NCI-H2081 treated with DMSO at 0.1 percent for 48 hours (cell line): ENCODE results near the gene RELN.
"Not testable (repeated sequence)": the region's sequence is repeated elsewhere in the genome, so short reads cannot be mapped to it uniquely, and the experiment has no call there.

Experiments
- DNase-seq: peaks from one replicate; lab custom pipeline; 2025; lab: John Stamatoyannopoulos, UW

The RELN gene

DNA sequence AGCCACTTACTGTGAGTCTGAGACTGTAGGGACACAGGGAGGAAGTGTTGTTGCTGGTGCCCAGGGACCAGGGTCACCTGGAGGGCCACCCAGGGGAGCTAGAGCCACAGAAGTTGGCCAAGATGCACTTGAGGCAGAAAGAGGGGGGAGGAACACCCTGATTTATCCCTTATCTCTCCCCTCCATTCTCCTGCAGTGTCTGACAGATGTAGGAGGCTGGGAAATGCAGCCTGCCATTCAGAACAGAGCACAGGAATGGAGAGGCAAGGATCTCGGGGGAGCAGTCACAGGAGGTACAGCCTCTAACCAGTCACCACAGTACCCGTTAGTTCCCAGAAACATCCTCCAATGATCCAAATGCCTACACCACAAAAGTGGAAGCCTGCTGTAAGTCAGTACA is 425.0 kb downstream of the RELN start:
- no peak for DNase-seq

DNA sequence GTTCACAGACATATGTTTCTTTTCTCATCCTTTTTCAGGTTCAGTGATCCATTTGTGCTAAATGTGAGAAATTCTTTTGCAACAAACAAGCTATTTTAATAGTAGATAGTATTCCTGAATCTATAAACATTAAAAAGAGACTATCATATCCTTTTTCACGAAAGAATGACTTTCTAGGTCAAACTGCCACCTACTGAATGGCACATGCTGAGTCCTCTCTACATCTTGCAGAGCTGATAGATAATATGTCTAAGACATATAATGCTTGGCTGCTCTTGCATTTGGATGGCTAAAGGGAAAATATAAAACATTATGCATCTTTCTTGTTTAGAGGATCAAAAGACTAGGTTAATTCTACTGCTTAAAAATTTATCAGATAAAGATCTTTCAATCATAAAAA is 429.3 kb downstream of the RELN start:
- no peak for DNase-seq

DNA sequence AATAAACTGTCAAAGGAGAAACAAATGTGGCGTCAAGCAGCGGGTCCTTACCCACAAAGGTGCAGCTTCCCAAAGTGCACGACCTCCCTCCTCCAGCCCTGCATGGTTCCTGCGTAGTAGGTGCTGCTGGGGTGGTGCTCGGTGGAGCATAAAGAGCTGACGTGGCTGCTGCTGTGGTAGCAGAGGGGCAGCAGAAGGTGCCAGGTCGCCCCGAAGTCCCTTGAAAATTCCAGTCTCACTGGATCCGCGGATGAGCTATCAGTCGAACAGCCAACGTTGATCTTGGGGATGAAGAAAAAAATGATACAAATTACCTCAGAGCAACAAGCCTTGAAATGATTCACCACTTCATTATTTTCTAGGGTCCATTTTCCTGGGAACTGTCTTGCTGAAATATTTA is 438.4 kb downstream of the RELN start:
- DNase-seq, result no peak

DNA sequence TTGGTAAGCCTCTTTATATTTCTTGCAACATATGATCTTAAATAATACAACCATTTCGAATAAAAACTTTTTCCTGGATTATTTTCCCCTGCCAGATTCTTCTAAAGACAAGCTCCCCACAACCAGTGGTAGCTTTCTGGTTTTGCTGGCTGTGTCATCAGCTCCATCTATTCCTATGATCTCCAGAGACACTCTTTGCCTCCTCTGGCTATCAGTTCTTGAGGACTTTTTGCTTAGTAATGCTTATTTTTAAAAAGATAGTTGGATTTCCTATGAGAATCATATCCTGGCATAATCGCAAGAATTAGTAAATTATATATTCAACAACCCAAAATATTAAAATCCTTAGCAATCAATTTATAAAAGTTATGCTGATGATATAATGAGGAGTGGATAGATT is 439.7 kb downstream of the RELN start:
- DNase-seq, result no peak

DNA sequence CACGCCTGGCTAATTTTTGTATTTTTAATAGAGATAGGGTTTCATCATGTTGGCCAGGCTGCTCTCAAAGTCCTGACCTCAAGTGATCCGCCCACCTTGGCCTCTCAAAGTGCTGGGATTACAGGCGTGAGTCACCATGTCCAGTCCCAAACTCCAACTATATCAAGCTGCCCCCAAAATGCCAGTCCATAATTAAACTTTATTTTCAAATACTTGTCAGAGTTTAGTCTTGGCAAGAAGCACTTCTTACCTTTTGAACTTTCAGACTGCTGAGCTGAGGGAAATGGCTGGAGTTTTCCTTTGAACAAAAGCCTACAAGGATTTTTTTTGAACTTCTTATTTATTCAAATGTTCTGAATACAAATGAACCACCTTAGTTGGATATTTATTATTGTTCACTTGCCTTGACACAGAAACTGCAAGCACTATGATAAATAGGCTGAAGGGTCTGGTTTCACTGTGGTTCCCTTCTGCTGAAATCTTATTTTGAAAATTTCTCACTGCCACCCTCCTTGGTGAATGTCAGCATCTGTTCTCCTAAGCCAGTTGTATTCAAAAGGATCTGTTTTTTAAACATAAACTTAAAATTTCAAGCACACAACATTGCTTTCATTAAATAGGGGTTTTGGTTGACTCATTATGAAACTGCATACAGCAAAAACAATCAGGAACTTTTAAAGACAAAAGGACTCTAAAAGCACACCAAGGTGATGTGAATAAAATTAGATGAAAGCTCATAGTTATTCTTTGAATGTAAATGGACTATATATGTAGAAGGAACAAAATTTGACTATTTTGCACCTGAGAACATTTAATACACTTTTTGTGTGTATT is 441.8 kb downstream of the RELN start:
- no peak for DNase-seq

DNA sequence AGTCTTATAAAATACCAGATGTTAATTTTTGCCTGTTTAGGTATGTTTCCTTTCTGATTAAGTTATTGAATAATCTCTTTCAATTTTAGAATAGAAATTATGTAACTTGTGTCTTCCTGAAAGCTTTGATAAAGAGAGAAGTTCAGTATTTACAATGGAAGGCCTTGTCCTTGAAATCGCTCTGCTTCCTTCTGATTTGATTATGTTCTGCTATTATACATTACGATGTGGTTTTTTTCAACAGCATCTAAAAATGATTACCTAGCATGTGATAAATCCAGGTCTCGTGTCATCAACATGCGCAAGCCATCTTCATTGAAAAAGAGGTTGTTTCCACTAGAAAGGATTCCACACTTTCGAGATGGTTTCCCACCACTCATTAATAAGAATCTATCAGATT is 447.0 kb downstream of the RELN start:
- DNase-seq, result no peak

DNA sequence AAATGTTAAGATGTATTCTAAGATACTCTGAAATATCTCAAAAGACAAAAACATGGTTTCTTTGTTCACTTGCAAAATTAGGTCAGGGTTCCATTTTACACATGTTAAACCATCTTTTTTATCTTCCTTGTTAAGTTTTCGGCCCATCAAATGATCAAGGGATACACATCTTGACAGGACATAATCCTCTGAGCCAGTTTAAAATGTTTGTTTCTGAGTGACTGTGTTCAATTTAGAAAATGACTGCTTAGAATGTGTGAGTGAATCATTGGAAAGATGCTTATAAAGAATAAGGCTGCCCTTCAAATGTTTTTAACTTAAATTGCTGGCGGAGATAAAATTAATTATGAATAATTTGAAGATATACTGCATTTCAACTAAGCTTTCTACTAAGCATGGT is 447.5 kb downstream of the RELN start:
- no peak for DNase-seq

DNA sequence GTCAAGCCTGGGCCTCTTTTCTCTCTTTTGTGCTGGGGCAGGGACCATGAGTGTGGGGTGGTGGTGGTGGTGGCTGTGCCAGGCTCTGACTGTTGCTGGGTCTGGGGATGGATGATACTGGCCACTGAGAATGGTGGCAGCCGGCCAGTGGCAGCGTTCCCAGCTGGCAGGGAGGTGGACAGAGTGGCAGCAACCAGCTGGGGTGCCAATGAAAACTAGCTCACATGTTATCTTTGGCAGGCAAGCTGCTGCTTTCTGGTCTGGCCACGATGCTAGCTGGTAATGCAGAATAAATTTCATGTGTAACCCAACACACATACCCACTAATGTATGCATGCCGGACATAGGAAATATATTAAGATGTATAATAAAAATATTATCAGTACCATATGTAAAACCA is 448.4 kb downstream of the RELN start:
- no peak for DNase-seq

DNA sequence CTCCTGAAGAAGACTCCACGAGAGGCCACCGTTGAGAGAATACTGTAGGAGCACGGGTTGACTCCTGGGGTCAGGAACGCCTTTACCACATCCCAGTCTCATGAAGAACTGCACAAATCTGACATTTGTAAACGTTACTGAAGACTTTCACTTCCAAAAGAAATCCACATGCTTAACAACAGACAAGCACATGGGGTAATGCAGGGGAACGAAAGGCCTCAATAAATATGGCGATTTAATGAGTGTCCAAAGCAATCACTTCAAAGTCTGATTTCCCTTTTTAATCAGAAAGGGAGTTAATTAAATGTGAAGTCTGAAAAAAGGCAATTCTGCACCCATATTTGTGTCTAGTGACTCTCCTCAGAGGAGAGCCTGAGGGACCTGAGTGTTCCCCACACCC is 449.1 kb downstream of the RELN start:
- no peak for DNase-seq

DNA sequence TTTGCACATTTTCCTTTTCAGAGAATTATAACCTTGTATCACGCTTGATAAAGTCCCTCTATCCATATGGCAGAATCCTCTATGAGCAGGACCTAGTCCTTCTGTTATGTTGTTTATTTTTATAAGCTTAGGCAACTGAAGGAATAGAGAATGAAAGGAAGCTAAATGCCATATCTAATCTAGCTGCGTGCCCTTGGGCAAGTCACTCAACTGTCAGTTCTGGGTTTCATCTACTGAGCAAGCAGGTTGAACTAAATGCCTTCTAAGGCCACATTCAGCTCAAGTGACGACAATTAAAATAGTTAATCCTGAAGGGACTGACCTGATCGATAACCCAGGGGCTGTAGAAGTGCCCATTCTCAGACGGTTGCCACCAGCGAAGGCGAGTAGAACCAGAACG is 449.6 kb downstream of the RELN start:
- no peak for DNase-seq

DNA sequence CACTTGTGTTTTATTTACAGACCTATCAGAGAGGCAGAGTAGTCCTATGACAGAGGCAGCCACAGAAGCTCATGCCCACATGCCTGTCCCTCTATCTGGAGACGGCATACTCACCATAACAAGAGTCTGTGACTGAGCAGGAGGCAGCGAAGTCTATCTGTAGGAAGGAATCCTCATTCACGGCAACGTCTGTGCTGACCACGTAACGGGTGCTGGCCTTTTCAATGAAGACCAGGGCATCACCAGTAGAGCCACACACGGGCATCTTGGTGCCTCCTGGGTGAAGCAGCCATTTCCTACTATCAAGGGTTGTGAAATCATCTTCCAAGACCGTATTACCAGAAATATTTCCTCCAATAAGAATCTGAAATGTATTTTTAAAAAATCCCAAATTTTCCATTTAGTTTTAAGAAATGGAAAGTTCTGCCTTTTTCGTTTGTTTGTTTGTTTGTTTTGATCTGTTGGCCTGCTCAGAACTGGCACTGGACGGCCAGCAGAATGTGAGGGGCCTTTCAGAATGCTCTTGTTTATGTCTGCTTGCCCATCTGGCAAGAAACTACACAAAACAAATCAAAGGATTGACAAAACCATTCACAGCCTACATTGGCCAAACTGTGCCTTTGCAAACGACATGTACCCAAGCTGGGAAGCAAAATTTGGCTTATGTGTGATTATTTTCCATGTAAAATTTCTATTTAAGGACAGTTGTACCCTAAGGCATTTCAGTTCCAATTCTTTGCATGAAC is 450.3 kb downstream of the RELN start:
- no peak for DNase-seq

DNA sequence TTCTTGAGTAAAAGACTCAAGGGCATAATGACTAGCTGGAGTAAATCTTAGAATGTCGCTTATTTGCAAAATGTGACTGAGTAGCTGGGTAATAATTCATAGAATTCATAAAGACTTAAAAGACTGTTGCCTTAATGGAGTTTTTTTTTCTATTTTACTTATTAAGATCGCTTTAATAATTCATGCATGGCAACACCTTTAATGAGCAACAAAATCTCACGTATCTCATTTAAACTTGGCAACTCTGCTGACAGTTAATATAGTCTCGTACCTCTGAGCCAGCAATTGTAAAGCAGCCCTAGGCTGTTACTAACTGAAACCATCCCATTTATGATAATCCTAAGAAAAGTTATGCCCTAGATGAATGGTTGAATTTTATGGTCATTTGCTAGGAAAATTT is 455.7 kb downstream of the RELN start:
- DNase-seq, result no peak

DNA sequence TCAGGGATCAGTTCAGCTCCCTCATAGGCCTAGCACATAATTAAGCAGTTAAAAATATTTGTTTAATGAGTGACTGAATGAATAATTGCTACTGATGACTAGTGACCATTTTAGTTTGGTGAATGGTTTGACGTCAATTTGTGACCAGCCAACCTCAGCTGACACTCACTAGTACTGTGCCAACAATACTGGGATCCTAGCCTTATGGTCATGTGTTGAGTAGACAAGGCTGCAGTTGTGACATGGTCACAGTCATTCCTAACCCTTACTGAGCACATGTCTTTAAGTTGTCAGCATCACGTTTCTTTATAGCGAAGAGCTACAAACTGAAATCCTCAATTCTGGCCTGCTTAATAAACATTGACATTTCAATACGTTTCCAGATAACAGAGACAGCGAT is 456.5 kb downstream of the RELN start:
- DNase-seq, result no peak

DNA sequence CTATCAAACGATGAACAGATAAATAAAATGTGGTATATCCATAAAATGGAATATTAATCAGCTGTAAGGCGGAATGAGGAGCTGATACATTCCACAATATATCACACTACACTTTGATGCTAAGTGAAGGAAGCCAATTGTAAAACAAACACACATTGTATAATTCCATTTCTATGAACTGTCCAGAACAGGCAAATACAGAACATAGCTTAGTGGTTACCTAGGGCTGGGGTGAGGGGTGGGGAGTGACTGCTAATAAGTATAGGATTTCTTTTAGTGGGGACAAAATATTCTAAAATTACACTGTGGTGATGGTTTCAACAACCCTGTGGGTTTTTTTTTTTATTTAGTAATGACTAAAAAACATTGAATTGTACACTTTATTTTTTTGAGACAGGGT is 461.3 kb downstream of the RELN start:
- DNase-seq, result no peak

DNA sequence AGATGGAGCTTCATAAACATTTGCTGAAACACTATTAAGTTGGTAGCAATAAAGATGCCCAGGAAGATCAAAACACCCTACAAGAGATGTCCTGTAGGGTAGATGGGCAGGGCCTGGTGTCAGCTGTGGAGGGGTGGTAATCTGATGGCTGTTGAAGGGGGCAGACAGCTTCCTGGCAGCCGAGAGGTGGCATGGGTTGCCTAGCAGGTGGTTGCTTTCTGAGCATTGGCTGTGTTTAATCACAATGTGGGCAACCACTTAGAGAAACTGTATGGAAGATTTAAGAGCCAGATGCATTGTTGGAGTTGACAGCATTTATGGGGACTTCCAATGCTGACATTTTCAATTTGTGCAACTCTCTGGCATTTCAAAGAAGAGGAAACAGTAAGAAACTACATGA is 463.5 kb downstream of the RELN start:
- no peak for DNase-seq

DNA sequence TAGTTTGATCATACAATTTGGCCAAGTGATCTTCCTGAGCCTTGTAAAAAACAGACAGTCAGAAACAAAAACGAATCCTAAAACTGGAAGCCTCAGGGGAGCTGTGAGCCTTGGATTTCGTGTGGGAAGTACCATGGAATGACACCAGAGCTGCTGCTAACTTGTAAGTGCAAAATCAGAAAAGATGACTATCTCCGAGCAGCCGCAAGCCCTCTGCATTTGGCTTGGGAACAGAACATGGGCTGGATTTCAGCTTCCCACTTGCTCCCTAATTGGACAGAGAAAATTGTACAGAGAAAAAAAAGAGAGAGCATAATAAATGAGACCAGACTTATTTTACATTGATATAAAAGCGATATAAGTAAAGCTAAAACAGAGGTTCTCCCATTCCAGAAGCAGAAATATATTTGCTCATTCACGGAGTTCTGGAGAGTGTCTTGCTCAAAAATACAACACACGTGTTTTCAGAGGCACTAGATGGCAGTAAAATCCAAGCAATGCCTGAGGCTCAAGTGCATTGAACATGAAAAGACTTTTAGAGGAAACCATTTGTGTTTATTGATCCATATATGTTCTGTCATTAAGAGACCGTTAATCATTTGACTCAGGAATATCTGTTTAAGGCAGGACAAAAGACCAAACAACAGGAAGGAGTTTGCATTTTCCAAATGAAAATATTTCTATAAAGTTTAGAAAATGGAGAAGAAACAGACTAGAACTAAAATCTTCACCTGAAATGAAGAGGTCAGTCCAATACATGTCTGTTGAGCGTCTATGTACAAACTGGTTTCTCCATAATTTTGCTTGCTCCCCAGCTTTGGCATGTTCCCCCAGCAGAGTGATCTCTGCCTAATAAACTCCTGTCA is 465.2 kb downstream of the RELN start:
- DNase-seq, result no peak

DNA sequence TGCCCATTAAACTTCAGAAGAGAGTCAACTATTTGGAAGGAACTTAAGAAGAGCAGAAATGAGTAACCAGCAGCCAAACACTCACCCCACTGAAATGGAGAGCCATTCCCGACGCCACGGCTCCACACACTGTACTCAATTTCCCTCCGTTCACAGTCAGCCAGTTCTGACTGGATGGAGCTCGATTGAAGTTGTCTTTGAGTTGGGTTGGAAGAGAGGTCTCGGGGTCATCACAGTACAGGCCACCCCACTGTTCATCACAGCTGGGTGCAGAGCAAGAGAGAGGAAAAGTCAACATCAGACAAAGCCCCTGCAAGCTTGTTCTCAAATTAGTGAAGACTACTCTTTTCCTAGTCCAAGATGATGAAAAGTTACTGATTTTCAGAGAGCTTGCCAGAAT is 467.5 kb downstream of the RELN start:
- DNase-seq, result no peak

DNA sequence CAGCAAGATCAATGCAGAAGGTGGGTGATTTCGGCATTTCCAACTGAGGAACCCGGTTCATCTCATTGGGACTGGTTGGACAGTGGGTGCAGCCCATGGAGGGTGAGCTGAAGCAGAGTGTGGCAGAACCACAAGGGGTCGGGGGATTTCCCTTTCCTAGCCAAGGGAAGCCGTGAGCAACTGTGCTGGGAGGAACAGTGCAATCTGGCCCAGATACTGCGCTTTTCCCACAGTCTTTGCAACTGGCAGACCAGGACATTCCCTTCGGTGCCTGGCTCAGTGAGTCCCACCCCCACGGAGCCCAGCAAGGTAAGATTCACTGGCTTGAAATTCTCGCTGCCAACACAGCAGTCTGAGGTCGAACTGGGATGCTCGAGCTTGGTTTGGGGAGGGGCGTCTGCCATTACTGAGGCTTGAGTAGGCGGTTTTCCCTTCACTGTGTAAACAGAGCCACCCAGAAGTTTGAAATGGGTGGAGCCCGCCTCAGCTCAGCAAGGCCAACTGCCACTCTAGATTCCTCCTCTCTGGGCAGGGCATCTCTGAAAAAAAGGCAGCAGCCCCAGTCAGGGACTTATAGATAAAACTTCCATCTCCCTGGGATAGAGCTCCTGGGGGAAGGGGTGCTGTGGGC is 484.8 kb downstream of the RELN start:
- DNase-seq, result no peak

DNA sequence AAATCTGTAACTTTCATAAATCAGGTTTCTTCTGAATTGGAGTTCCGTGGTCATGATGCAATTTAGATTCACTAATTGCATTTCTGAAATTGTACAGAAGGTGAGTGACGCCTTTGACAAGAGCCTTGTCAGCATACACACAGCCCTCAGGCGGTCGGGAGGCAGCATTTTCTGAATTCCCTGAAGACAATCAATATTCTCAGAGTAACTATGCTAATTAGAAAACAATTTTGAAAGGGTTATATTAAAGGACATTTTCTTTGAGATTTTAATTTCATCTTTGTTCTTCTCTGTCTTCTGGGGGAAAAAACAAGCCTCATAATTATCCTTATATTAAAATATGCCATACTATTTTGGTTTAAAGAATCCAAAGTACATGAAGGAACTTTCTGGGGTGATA is 488.3 kb downstream of the RELN start:
- DNase-seq, result no peak

DNA sequence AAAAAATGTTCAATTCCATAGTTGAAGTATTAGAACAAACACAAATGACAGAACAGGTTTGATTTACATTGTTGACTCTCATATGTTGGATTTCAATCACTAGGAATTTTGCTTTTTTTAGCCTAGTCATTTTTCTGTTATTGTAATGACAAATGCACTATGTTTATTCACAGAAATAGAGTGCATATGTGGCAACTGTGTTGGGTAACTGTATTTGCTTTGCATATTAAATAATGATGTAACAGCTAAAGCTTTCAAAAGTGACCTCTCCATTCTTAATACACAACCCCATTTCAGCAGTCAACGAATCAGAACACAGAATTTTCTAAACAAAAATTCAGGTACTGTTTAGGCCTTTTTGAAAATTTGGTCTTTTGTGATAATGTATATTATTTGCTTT is 489.5 kb downstream of the RELN start:
- DNase-seq, result no peak

DNA sequence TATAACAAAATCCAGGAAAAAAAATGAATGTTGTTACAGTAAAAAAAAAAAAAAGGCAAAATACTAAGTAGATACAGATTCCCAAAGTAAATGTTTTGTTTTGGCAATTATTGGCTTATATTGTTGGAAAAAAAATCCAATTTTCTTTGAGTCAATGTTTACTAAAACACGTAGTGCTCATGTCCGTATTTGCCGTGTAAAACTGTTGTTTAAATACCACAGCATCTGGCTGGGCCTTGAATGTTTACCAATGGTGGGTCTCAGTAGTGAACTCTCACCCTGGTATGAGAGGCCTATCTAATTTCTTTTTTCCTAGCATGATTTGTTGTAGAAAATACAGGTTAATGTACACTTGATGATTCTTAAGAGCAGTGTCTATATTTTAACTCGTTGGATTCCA is 502.0 kb downstream of the RELN start:
- no peak for DNase-seq

DNA sequence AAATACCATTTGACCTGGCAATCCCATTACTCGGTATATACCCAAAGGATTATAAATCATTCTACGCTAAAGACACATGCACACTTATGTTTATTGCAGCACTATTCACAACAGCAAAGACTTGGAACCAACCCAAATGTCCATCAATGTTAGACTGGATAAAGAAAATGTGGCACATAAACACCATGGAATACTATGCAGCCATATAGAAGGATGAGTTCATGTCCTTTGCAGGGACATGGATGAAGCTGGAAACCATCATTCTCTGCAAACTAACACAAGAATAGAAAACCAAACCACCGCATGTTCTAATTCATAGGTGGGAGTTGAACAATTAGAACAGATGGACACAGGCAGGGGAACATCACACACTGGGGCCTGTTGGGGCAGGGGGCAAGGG is 502.6 kb downstream of the RELN start:
- DNase-seq, result not testable (repeated sequence)
